ENCODE results near the gene AHDC1. TPM values are rescaled to one million over a fixed set of nuclear protein-coding genes. Genes with fewer than 3 reads are reported as not detected.

The AHDC1 gene
- 10 to 100 TPM; 35.9 to 65.2 (median 59.0) TPM for total RNA-seq
- 10 to 100 TPM in 1 of 3 donors, 1 to 10 TPM in 2; 6.4 to 19.8 (median 9.7) TPM for polyA plus RNA-seq
- long read RNA-seq, donor 1, partial matches to known transcripts, result 16 of 19 reads
- long read RNA-seq, donor 1, other reads (novel, unspliced or antisense), result 3 of 19 reads
- long read RNA-seq, donor 2, partial matches to known transcripts, result 34 of 52 reads
- long read RNA-seq, donor 2, other reads (novel, unspliced or antisense), result 18 of 52 reads

- TF ChIP-seq CTCF (IDR thresholded peaks at IDR 0.05), result no peak
- ATAC-seq (peak; percentile 68 to 75 (median 70)), DNase-seq (peak; percentile 94 to 96)
- Histone ChIP-seq H3K27ac (peak within 1 kb of the TSS; percentile 99), H3K9me3 (no peaks in the 10 kb centered on the region), H3K36me3 (ENCODE audit: insufficient read depth in 1 of 2, low read depth in 1 of 2) (no peaks in the 10 kb centered on the region), H3K4me1 (peaks cover 23% of the 10 kb centered on the region), H3K27me3 (ENCODE audit: insufficient read depth in 3 of 3, low read length in 2 of 3) (no peaks in the 10 kb centered on the region), H3K4me3 (peak within 1 kb of the TSS; percentile 99)
- WGBS, 3 donors, result 1 to 2% (median 1%) methylated on average over 61 to 74 of the region's 74 CpGs
- intact Hi-C loops (cut with DNase I), result loop anchor here (2.0 to 5.0 kb wide), 4 partner anchors 47 to 203 kb away; no protein-coding TSS in a partner anchor
These were observed at the start of gene AHDC1 for GRCh38 chr1:27603681-27604578. TSS of gene AHDC1 (minus strand) at chr1:27604144. CDS start at chr1:27552115, 52,029 bp downstream.

GRCh38 chr1:27652111-27652864, 48.3 kb upstream of the AHDC1 start:
- no peak for TF ChIP-seq CTCF (IDR thresholded peaks at IDR 0.05)
- Histone ChIP-seq H3K27ac (no peak overlapping the region), H3K36me3 (ENCODE audit: insufficient read depth in 1 of 2, low read depth in 1 of 2) (no peaks in the 10 kb centered on the region), H3K27me3 (ENCODE audit: insufficient read depth in 3 of 3, low read length in 2 of 3) (no peaks in the 10 kb centered on the region), H3K9me3 (no peaks in the 10 kb centered on the region), H3K4me1 (peaks cover 30% of the 10 kb centered on the region), H3K4me3 (no peak overlapping the region)
- ATAC-seq (no peak), DNase-seq (no peak)
- intact Hi-C loops (cut with DNase I), result no loop called here
- 88 to 93% (median 92%) methylated on average over 5 of the region's 5 CpGs for WGBS, 3 donors

DNA sequence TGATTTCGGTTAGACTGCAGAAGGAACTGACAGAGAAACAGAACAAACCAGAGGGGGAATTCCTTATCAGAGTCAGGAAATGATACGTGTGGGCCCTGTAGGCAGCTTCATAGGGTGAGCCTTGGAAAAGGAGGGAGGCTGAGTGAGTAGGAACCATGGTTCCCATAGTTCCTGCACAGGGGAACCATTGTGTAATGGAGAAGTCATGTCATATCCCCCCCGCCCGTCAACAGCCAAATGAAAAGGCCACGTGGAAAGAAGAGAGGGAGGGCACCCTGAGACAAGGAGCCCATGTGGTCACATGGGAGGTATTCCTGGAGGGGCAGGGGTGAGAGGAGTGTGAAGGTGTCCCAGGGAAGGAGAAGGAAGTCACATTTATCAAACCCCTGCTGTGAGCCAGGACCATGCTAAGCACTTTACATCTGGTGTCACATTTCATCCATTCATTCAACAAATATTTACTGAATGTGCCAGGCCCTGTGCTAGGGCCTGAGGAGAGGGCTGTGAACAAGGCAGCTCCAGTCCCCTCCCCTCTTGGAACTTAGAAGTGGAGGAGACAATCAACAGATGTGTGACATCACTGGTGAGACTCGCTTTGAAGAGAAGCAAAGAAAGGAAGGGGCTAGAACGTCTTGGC, 46.7 kb upstream of the AHDC1 start:
- no peak overlapping the region for H3K27ac ChIP-seq
- no peak for TF ChIP-seq CTCF (IDR thresholded peaks at IDR 0.05)

DNA sequence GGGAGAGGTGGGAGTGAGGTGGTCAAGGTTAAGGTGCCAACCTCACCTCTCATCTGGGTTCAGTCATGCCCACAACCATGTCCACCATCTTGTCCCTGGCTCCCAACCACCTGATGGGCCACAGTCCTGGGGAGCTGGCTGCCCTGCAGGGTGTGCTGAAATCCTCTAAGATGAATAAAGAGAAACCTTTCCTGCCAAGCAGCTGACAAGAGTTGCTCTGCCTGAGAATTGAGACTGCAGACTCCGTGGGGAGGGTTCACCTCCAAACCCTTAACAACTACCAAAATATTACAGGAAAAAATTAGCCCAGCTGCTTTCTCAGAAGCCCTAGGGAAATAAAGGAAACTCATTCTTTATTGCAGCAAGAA, 46.2 kb upstream of the AHDC1 start:
- Histone ChIP-seq H3K27me3 (ENCODE audit: insufficient read depth in 3 of 3, low read length in 2 of 3) (no peaks in the 10 kb centered on the region), H3K27ac (no peak overlapping the region), H3K4me3 (no peak overlapping the region), H3K4me1 (peaks cover 23% of the 10 kb centered on the region), H3K36me3 (ENCODE audit: insufficient read depth in 1 of 2, low read depth in 1 of 2) (no peaks in the 10 kb centered on the region), H3K9me3 (no peaks in the 10 kb centered on the region)
- 14 to 30% (median 17%) methylated on average over 1 of the region's 1 CpG for WGBS, 3 donors
- TF ChIP-seq CTCF (IDR thresholded peaks at IDR 0.05), result no peak
- intact Hi-C loops (cut with DNase I), result no loop called here
- ATAC-seq (peak in 3 of 4 donors; percentile 41 to 58 (median 57)), DNase-seq (no peak)

More for the DNA sequence above, 46.7 kb upstream of the AHDC1 start:
- H3K4me1 ChIP-seq, result peaks cover 23% of the 10 kb centered on the region
- intact Hi-C loops (cut with DNase I), result no loop called here
- H3K4me3 ChIP-seq, result no peak overlapping the region
- H3K9me3 ChIP-seq, result no peaks in the 10 kb centered on the region
- DNase-seq (no peak), ATAC-seq (peak in 3 of 4 donors; percentile 48 to 67 (median 60))
- WGBS, 3 donors, result 38 to 40% (median 39%) methylated on average over 7 of the region's 7 CpGs
- no peaks in the 10 kb centered on the region for H3K27me3 ChIP-seq (ENCODE audit: insufficient read depth in 3 of 3, low read length in 2 of 3)
- H3K36me3 ChIP-seq (ENCODE audit: insufficient read depth in 1 of 2, low read depth in 1 of 2), result no peaks in the 10 kb centered on the region
